CD14-positive monocyte (primary cell): ENCODE results near the gene CLDND1. TPM values are rescaled to one million over a fixed set of nuclear protein-coding genes. Genes with fewer than 3 reads are reported as not detected.

ENCODE experiments used
- DNase-seq, 3 donors: peaks; one replicate each; pipeline ENCODE4 v3.0.0-alpha.2; 2011 to 2022
- H2AFZ ChIP-seq: 2 replicates; pipeline ENCODE4 v1.6.0; 2012; ENCODE audit warnings: mild to moderate bottlenecking, low read depth, low read length, inconsistent platforms; ENCODE audit not compliant: insufficient read depth, poor library complexity, severe bottlenecking
- H3K27ac ChIP-seq, 2 donors: 1 replicate in 1 of 2; 2 replicates in 1 of 2; pipeline ENCODE4 v1.5.1; 2012 to 2013; ENCODE audit warnings: low read length in 2 of 2, control low read depth in 1 of 2, inconsistent platforms in 1 of 2, low read depth in 1 of 2, mild to moderate bottlenecking in 1 of 2
- H3K27me3 ChIP-seq, 2 donors: one replicate each; pipeline versions ENCODE4 v1.6.0 to v1.6.1; 2011 to 2013; ENCODE audit warnings: low read length in 2 of 2; ENCODE audit not compliant: control insufficient read depth in 2 of 2, insufficient read depth in 2 of 2
- H3K36me3 ChIP-seq, 2 donors: replicated peaks in 1 of 2; 1 replicate in 1 of 2; 2 replicates in 1 of 2; pipeline versions ENCODE4 v1.5.1 to v1.6.1; 2012 to 2013; ENCODE audit warnings: low read length in 2 of 2, control low read depth in 1 of 2, inconsistent platforms in 1 of 2, mild to moderate bottlenecking in 1 of 2; ENCODE audit not compliant: insufficient read depth in 2 of 2, control insufficient read depth in 1 of 2
- H3K4me1 ChIP-seq, 2 donors: 1 replicate in 1 of 2; 2 replicates in 1 of 2; pipeline versions ENCODE4 v1.5.1 to v1.6.1; 2012 to 2013; ENCODE audit warnings: low read length in 2 of 2, control low read depth in 1 of 2, inconsistent platforms in 1 of 2, mild to moderate bottlenecking in 1 of 2, moderate library complexity in 1 of 2; ENCODE audit not compliant: insufficient read depth in 2 of 2, control insufficient read depth in 1 of 2
- H3K4me2 ChIP-seq: replicated peaks from 2 replicates; pipeline ENCODE3; 2012; ENCODE audit warnings: low read length, moderate library complexity, mild to moderate bottlenecking; ENCODE audit not compliant: poor library complexity, severe bottlenecking; ENCODE audit errors: extremely low read depth
- H3K4me3 ChIP-seq, 3 experiments: fragments of 200-600 bp in 1 of 3; sonication (generic) in 1 of 3; replicated peaks in 1 of 3; 1 replicate in 2 of 3; 2 replicates in 1 of 3; pipeline ENCODE4 v1.5.1; 2011 to 2013; ENCODE audit warnings: low read length in 3 of 3, mild to moderate bottlenecking in 3 of 3, control low read depth in 2 of 3, low read depth in 2 of 3, inconsistent platforms in 1 of 3, moderate library complexity in 1 of 3
- H3K79me2 ChIP-seq: 2 replicates; pipeline ENCODE4 v1.6.0; 2012; ENCODE audit warnings: mild to moderate bottlenecking, control low read depth, inconsistent platforms, low read length, moderate library complexity; ENCODE audit not compliant: insufficient read depth
- H3K9ac ChIP-seq: 2 replicates; pipeline ENCODE4 v1.6.0; 2017; ENCODE audit warnings: low read length, mild to moderate bottlenecking; ENCODE audit not compliant: insufficient read depth, poor library complexity, severe bottlenecking
- H3K9me3 ChIP-seq, 2 donors: replicated peaks in 1 of 2; 1 replicate in 1 of 2; 2 replicates in 1 of 2; pipeline versions ENCODE4 v1.5.1 to v1.6.1; 2012 to 2013; ENCODE audit warnings: low read length in 2 of 2, control low read depth in 1 of 2; ENCODE audit not compliant: control insufficient read depth in 1 of 2, insufficient read depth in 1 of 2
- H4K20me1 ChIP-seq: 2 replicates; pipeline ENCODE4 v1.6.0; 2012; ENCODE audit warnings: mild to moderate bottlenecking, low read length, control low read depth, moderate library complexity; ENCODE audit not compliant: insufficient read depth
- H3K27ac Mint-ChIP-seq, 7 donors: one replicate each; pipeline ENCODE4 v1.8.0; 2020; ENCODE audit warnings: mild to moderate bottlenecking in 7 of 7, mixed read lengths in 7 of 7, moderate library complexity in 6 of 7, inconsistent platforms in 2 of 7
- H3K27me3 Mint-ChIP-seq, 3 donors: one replicate each; pipeline ENCODE4 v1.8.0; 2021 to 2022; ENCODE audit warnings: low read depth in 3 of 3, mild to moderate bottlenecking in 3 of 3, mixed read lengths in 3 of 3, moderate library complexity in 3 of 3, inconsistent platforms in 1 of 3
- H3K36me3 Mint-ChIP-seq, 2 donors: one replicate each; pipeline ENCODE4 v1.8.0; 2020; ENCODE audit warnings: mixed read lengths in 2 of 2, inconsistent platforms in 1 of 2, mild to moderate bottlenecking in 1 of 2
- H3K4me1 Mint-ChIP-seq: one replicate; pipeline ENCODE4 v1.8.0; 2020; ENCODE audit warnings: mild to moderate bottlenecking, mixed read lengths
- H3K4me3 Mint-ChIP-seq, 2 donors: one replicate each; pipeline ENCODE4 v1.8.0; 2020; ENCODE audit warnings: mild to moderate bottlenecking in 2 of 2, mixed read lengths in 2 of 2, moderate library complexity in 1 of 2
- H3K9me3 Mint-ChIP-seq, 7 donors: one replicate each; pipeline ENCODE4 v1.8.0; 2020 to 2022; ENCODE audit warnings: mixed read lengths in 7 of 7, mild to moderate bottlenecking in 6 of 7, moderate library complexity in 6 of 7, inconsistent platforms in 2 of 7
- WGBS: methylation state at CpG from one replicate; pipeline ENCODE4 v1.1.5; 2013; ENCODE audit warnings: missing lambda C conversion rate; ENCODE audit not compliant: insufficient coverage; 5-methylcytosine and 5-hydroxymethylcytosine counted together
- intact Hi-C, 2 donors: fragments of 100-400 bp; cut with micrococcal nuclease; formaldehyde crosslinking; loops; one replicate each; pipeline versions ENCODE4 v1.15.0 to v1.15.1; 2023
- polyA plus RNA-seq, 3 donors: library from polyadenylated mRNA; depleted of rRNA in 1 of 3; unstranded in 2 of 3; stranded (reverse) in 1 of 3; fragments of 300-500 nt in 2 of 3; fragments of >200 nt in 1 of 3; fragmentation: Illumina TruSeq in 2 of 3; gene quantifications; 1 replicate in 2 of 3; 2 replicates in 1 of 3; pipeline ENCODE4 v1.2.3, GENCODE V29; 2012 to 2021
- TF ChIP-seq, protein P1 (sequence below): fragments of 200-600 bp; IDR thresholded peaks from one replicate; pipeline ENCODE4 v1.8.0; 2022; ENCODE audit warnings: antibody characterized with exemption, mild to moderate bottlenecking

CLDND1 gene
- polyA plus RNA-seq, 3 donors, result 65.3 to 91.8 (median 76.0) TPM

DNA sequence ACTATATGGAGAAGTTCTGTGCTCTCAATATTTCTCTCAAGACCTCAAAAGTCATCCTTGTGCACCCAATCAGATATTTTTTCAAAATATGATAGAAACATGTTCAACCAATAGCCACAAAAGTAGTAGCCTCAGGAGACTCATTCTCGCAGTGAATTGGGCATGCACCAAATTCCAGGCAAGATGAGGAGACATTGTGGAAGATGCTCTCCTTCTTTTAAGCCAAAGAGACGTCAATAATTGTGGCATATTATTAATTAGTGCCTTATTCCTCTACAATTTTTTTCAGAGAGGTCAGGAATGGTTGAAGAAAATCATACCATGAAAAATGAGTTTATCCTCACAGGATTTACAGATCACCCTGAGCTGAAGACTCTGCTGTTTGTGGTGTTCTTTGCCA, 25.3 kb downstream of the CLDND1 start, which contains the start of gene OR5K2:
TSS of gene OR5K2 (plus strand) at position 301 of the 400 bp plus-strand sequence. CDS start at position 301, 0 bp downstream.
- Mint-ChIP-seq H3K27me3 (peaks cover 1 to 9% (median 4%) of the 10 kb centered on the region in 3 donors), H3K9me3 (peaks cover 0 to 1% (median 0%) of the 10 kb centered on the region in 7 donors), H3K4me1 (no peaks in the 10 kb centered on the region), H3K36me3 (no peaks in the 10 kb centered on the region), H3K27ac (no peak within 1 kb of the TSS), H3K4me3 (no peak within 1 kb of the TSS)
- intact Hi-C loops, result no loop called here
- Histone ChIP-seq H3K27me3 (peaks cover 0 to 3% of the 10 kb centered on the region in 2 donors), H3K36me3 (no peaks in the 10 kb centered on the region), H3K4me2 (no peak within 1 kb of the TSS), H4K20me1 (no peaks in the 10 kb centered on the region), H3K4me1 (no peaks in the 10 kb centered on the region), H3K79me2 (no peaks in the 10 kb centered on the region), H3K9me3 (no peaks in the 10 kb centered on the region), H3K4me3 (no peak within 1 kb of the TSS), H3K9ac (no peak within 1 kb of the TSS), H2AFZ (no peak within 1 kb of the TSS), H3K27ac (no peak within 1 kb of the TSS)
- 100% methylated on average over 1 of the region's 2 CpGs for WGBS
- DNase-seq, result no peak
- TF ChIP-seq, protein P1, sequence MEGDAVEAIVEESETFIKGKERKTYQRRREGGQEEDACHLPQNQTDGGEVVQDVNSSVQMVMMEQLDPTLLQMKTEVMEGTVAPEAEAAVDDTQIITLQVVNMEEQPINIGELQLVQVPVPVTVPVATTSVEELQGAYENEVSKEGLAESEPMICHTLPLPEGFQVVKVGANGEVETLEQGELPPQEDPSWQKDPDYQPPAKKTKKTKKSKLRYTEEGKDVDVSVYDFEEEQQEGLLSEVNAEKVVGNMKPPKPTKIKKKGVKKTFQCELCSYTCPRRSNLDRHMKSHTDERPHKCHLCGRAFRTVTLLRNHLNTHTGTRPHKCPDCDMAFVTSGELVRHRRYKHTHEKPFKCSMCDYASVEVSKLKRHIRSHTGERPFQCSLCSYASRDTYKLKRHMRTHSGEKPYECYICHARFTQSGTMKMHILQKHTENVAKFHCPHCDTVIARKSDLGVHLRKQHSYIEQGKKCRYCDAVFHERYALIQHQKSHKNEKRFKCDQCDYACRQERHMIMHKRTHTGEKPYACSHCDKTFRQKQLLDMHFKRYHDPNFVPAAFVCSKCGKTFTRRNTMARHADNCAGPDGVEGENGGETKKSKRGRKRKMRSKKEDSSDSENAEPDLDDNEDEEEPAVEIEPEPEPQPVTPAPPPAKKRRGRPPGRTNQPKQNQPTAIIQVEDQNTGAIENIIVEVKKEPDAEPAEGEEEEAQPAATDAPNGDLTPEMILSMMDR, result no peak

DNA sequence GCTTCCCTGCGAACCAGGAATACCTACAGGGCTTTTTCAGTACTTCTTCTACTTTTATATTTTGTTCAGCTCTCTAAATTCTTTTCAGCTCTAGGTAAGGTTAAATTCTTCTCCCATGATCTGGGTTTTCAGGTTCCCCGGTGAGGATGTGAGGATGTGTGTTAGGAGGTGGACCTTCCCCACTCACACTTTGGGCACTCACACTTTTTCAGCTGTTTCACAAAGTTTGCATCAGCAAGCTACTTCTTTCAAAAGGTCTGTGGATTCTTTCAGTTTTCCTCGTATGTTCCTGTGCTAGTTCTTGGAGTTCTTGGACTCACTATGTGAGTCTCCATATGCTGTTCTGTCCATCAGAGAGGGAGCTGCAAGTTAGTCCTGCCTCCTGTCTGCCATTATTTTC, 39.1 kb downstream of the CLDND1 start:
- WGBS, result 80% methylated on average over 1 of the region's 3 CpGs
- H3K79me2 ChIP-seq, result no peaks in the 10 kb centered on the region
- H2AFZ ChIP-seq, result no peak overlapping the region
- intact Hi-C loops, result no loop called here
- no peak overlapping the region for H3K27ac Mint-ChIP-seq
- H3K9me3 ChIP-seq, result peaks cover 4 to 11% of the 10 kb centered on the region in 2 donors
- H3K4me1 Mint-ChIP-seq, result no peaks in the 10 kb centered on the region
- H3K9me3 Mint-ChIP-seq, result peaks cover 14 to 41% (median 20%) of the 10 kb centered on the region in 7 donors
- no peak overlapping the region for H3K4me2 ChIP-seq
- H3K27ac ChIP-seq, result no peak overlapping the region
- DNase-seq, result no peak
- no peaks in the 10 kb centered on the region for H4K20me1 ChIP-seq
- H3K4me1 ChIP-seq, result no peaks in the 10 kb centered on the region
- H3K4me3 ChIP-seq, result no peak overlapping the region
- no peak overlapping the region for H3K4me3 Mint-ChIP-seq
- no peaks in the 10 kb centered on the region for H3K27me3 ChIP-seq
- peaks cover 0 to 3% (median 2%) of the 10 kb centered on the region in 3 donors for H3K27me3 Mint-ChIP-seq
- no peak overlapping the region for H3K9ac ChIP-seq
- no peaks in the 10 kb centered on the region for H3K36me3 Mint-ChIP-seq
- no peaks in the 10 kb centered on the region for H3K36me3 ChIP-seq
- TF ChIP-seq, protein P1, result no peak
